Measurements from ENCODE around the gene USP34.

USP34 gene

DNA sequence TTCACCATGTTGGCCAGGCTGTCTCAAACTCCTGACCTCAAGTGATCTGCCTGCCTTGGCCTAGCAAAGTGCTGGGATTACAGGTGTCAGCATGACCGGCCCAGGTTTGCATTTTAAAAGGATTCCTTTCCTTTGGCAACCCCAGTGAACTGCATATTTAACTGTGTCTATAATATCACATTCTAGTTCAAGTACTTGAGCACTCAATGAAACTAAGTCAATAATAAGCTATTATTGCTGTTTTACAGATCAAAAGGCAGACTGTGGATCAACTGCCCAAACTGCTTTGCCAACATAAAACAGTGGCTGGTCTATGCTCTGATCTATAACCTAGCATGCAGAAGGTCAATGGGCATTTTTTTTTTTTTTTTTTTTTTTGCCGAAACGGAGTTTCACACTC, 144.5 kb downstream of the USP34 start:
- DNase-seq (ENCODE audit: low read depth, low spot score) = no peak

- no peak for DNase-seq (ENCODE audit: low read depth, low spot score)
Observed at GRCh38 chr2:61320181-61320580, 150.7 kb downstream of the USP34 start.

GRCh38 chr2:61318553-61318952, 152.3 kb downstream of the USP34 start:
- DNase-seq (ENCODE audit: low read depth, low spot score) = no peak

GRCh38 chr2:61295981-61296380, 174.9 kb downstream of the USP34 start:
- no peak for DNase-seq (ENCODE audit: low read depth, low spot score)

- DNase-seq (ENCODE audit: low read depth, low spot score) = no peak
Observed at GRCh38 chr2:61291851-61292575, 178.9 kb downstream of the USP34 start.

GRCh38 chr2:61288070-61288841, 182.6 kb downstream of the USP34 start:
- DNase-seq (ENCODE audit: low read depth, low spot score) = no peak

GRCh38 chr2:61287254-61287653, 183.6 kb downstream of the USP34 start:
- DNase-seq (ENCODE audit: low read depth, low spot score) = no peak

- no peak for DNase-seq (ENCODE audit: low read depth, low spot score)
Observed at GRCh38 chr2:61283443-61284160, 187.3 kb downstream of the USP34 start.

GRCh38 chr2:61282104-61282590, 188.7 kb downstream of the USP34 start:
- DNase-seq (ENCODE audit: low read depth, low spot score) = no peak

GRCh38 chr2:61281321-61281720, 189.6 kb downstream of the USP34 start:
- DNase-seq (ENCODE audit: low read depth, low spot score) = no peak

- DNase-seq (ENCODE audit: low read depth, low spot score) = no peak
Observed at GRCh38 chr2:61277756-61278155, 193.1 kb downstream of the USP34 start.

- DNase-seq (ENCODE audit: low read depth, low spot score) = no peak
Observed at GRCh38 chr2:61275575-61276184, 195.2 kb downstream of the USP34 start.

GRCh38 chr2:61272421-61273070, 198.3 kb downstream of the USP34 start:
- no peak for DNase-seq (ENCODE audit: low read depth, low spot score)

DNA sequence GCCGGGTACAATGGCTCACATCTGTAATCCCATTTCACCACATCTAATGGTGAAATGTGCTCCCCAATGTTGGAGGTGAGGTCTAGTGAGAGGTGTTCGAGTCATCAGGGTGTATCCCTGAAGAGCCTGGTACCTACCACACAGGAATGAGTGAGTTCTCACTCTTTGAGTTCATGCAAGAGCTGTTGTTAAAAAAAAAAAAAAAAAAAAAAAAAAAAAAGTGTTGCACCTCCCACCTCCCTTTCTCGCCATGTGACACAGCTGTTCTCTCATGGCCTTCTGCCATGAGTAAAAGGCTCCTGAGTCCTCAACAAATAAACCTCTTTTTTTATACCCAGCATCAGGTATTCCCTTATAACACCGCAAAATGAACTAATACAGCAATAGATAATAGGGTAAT, 202.6 kb downstream of the USP34 start:
- no peak for DNase-seq (ENCODE audit: low read depth, low spot score)

- no peak for DNase-seq (ENCODE audit: low read depth, low spot score)
Observed at GRCh38 chr2:61266632-61267505, 204.0 kb downstream of the USP34 start.

GRCh38 chr2:61263830-61264229, 207.1 kb downstream of the USP34 start:
- DNase-seq (ENCODE audit: low read depth, low spot score) = no peak

DNA sequence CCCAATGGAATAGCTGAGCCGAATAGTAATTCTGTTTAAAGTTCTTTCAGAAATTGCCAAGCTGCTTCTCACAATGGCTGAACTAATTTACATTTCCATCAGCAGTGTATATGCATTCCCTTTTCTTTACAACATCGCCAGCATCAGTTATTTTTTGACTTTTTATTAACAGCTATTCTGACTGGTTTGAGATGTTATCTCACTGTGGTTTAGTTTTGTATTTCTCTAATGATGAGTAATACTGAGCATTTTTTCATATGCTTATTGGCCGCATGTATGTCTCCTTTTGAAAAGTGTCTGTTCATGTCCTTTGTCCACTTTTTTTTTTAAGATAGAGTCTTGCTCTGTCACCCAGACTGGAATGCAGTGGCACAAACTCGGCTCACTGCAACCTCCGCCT, 208.2 kb downstream of the USP34 start:
- no peak for DNase-seq (ENCODE audit: low read depth, low spot score)

- DNase-seq (ENCODE audit: low read depth, low spot score) = no peak
Observed at GRCh38 chr2:61257446-61257845, 213.4 kb downstream of the USP34 start.

GRCh38 chr2:61255580-61256437, 215.1 kb downstream of the USP34 start:
- no peak for DNase-seq (ENCODE audit: low read depth, low spot score)
